ENCODE measurements around the gene VGLL4.
"Not testable (repeated sequence)": the region's sequence is repeated elsewhere in the genome, so short reads cannot be mapped to it uniquely, and the experiment has no call there.

GRCh38 chr3:11595024-11595423 lies 48.7 kb downstream of the VGLL4 start:
- TF ChIP-seq CTCF, POLR2A, POLR2AphosphoS5, EP300 (IDR thresholded peaks at IDR 0.05): not testable (repeated sequence)
